ENCODE results near the gene STAP1. TPM values are rescaled to one million over a fixed set of nuclear protein-coding genes. Genes with fewer than 3 reads are reported as not detected.

Gene STAP1
- total RNA-seq, 4 donors from 2014 or later = 0.42 to 0.44 TPM; not detected in 2

DNA sequence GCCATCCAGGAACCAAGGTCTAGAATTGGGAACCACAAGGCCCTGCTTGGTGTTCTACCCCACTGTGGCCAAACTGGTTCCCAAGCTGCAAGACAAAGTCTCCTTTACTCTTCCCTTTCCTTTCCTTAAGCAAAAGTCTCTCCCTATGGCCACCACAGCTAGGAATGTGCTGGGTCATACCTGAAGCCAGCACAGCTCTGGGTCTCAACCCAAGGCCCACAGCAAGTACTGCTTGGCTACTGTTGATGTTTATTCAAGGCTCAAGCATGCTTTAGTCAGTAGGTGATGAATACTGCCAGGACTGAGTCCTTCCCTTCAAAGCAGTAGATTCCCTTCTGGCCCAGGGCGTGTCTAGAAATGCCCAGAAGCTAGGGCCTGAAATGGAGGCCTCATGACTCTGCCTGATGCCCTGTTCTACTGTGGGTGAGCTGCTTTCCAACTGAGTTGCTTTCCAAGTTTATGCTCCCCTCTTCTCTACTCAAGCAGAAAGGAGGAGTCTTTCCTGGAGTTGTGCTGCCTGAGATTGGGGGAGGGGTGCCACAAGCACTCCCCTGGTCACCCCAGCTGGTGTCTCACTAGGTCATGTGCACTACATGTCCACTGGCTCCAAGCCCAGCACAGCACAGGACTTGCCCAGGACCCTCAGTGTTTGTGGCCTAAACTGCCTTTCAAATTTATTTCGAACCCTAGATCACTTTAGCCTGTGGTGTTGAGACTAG is 44.9 kb downstream of the STAP1 start:
- H3K4me1 ChIP-seq = no peaks in the 10 kb centered on the region
- no peaks in the 10 kb centered on the region for H3K27me3 ChIP-seq
- WGBS, 2 donors = 78 to 94% methylated on average over 1 to 2 of the region's 2 CpGs
- H3K27ac ChIP-seq = no peak overlapping the region
- no peaks in the 10 kb centered on the region for H3K9me3 ChIP-seq
- TF ChIP-seq, protein P1, sequence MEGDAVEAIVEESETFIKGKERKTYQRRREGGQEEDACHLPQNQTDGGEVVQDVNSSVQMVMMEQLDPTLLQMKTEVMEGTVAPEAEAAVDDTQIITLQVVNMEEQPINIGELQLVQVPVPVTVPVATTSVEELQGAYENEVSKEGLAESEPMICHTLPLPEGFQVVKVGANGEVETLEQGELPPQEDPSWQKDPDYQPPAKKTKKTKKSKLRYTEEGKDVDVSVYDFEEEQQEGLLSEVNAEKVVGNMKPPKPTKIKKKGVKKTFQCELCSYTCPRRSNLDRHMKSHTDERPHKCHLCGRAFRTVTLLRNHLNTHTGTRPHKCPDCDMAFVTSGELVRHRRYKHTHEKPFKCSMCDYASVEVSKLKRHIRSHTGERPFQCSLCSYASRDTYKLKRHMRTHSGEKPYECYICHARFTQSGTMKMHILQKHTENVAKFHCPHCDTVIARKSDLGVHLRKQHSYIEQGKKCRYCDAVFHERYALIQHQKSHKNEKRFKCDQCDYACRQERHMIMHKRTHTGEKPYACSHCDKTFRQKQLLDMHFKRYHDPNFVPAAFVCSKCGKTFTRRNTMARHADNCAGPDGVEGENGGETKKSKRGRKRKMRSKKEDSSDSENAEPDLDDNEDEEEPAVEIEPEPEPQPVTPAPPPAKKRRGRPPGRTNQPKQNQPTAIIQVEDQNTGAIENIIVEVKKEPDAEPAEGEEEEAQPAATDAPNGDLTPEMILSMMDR (IDR thresholded peaks at IDR 0.05) = no peak
- DNase-seq (ENCODE audit: low spot score in 2 of 2) = no peak
- H3K36me3 ChIP-seq = no peaks in the 10 kb centered on the region
- H3K4me3 ChIP-seq = no peak overlapping the region

DNA sequence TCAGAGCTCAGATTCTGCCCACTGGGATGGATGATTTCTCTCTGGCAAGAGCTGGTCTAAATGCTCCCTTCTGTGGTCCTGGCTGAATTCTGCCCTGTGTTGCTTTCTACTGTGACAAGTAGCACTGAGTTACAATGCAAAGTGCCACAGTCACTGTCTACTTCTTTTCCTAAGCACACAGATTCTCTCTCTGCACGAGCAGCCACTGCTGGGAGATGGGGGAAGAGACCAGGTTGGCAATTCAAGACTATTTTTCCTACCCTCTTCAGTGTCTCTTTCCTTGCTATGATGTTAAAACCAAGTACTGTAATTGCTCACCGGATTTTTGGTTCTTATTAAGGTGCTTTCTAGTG is 45.5 kb downstream of the STAP1 start:
- 82 to 84% methylated on average over 2 of the region's 2 CpGs for WGBS, 2 donors
- TF ChIP-seq, protein P1 (IDR thresholded peaks at IDR 0.05) = no peak
- TF ChIP-seq POLR2A (IDR thresholded peaks at IDR 0.05) (no peak), EP300 (IDR thresholded peaks at IDR 0.05) (no peak)
- no peaks in the 10 kb centered on the region for H3K9me3 ChIP-seq
- H3K4me3 ChIP-seq = no peak overlapping the region
- H3K27ac ChIP-seq = no peak overlapping the region
- no peaks in the 10 kb centered on the region for H3K36me3 ChIP-seq
- no peaks in the 10 kb centered on the region for H3K27me3 ChIP-seq
- no peak for DNase-seq (ENCODE audit: low spot score in 2 of 2)
- no peaks in the 10 kb centered on the region for H3K4me1 ChIP-seq

DNA sequence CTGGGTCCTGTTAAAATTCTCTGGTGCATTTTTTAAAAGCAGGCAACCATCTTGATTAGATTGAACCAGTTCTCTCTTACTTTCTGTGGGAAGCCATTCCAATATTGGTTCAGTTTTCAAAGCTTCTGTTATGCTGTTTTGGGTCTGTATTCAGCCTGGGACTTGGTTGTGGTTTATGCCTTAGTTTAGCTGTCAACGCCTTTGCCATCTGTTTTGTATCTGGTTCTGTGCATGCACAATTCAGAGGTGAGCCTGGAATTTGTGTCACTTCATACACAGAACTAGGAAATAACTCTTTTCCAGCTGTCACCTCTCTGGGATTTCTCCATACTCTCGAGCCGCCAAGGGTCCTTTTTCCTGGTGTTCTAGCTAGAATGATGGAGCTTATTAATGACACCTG is 46.2 kb downstream of the STAP1 start:
- DNase-seq (ENCODE audit: low spot score in 2 of 2) = no peak
- WGBS, 2 donors = 51 to 62% methylated on average over 3 of the region's 3 CpGs
- Histone ChIP-seq H3K9me3 (peaks cover 0 to 1% (median 0%) of the 10 kb centered on the region in 4 donors), H3K27ac (no peak overlapping the region), H3K4me3 (no peak overlapping the region), H3K4me1 (no peaks in the 10 kb centered on the region), H3K36me3 (no peaks in the 10 kb centered on the region), H3K27me3 (no peaks in the 10 kb centered on the region)
- TF ChIP-seq, protein P1 (IDR thresholded peaks at IDR 0.05) = no peak
- no peak for TF ChIP-seq EP300 (IDR thresholded peaks at IDR 0.05)
- TF ChIP-seq POLR2A (IDR thresholded peaks at IDR 0.05) = no peak

DNA sequence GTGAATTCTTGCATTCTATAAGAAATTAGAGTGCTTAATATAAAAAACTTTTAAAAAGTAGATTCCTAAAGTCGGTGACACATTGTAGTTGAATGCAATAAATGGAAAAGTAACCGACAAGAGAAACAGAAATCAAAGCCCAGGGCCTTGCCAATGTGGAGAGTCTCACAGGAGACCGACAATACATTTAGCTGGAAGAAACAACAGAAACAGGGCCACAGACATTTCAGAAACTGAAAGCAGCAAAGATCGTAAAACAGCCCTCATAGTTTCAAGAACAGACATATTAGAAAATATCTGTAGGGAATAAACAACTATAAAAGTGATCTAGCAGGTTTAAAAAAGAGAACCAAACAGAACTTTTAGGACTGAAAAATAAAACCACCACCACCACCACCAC is 49.5 kb downstream of the STAP1 start:
- Histone ChIP-seq H3K36me3 (no peaks in the 10 kb centered on the region), H3K4me1 (no peaks in the 10 kb centered on the region), H3K4me3 (no peak overlapping the region), H3K9me3 (peaks cover 0 to 12% (median 1%) of the 10 kb centered on the region in 4 donors), H3K27me3 (no peaks in the 10 kb centered on the region), H3K27ac (no peak overlapping the region)
- TF ChIP-seq EP300 (IDR thresholded peaks at IDR 0.05) = no peak
- TF ChIP-seq POLR2A (IDR thresholded peaks at IDR 0.05) = no peak
- TF ChIP-seq, protein P1 (IDR thresholded peaks at IDR 0.05) = no peak
- no peak for DNase-seq (ENCODE audit: low spot score in 2 of 2)
- 49 to 61% methylated on average over 4 of the region's 4 CpGs for WGBS, 2 donors

DNA sequence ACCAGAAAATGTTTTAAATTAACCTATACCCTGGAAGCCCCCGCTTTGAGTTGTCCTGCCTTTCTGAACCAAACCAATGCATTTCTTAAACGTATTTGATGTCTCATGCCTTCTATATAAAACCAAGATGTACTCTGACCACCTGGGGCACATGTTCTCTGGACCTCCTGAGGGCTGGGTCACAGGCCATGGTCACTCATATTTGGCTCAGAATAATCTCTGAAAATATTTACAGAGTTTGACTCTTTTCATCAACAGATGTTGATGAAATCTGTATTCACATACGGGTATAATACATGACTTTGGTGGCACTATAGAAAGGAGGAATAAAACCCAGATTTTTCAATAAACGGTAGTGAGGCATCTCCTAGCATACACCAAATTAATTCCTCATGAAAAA is 55.7 kb downstream of the STAP1 start:
- no peak for TF ChIP-seq POLR2A (IDR thresholded peaks at IDR 0.05)
- TF ChIP-seq, protein P1 (IDR thresholded peaks at IDR 0.05) = no peak
- TF ChIP-seq EP300 (IDR thresholded peaks at IDR 0.05) = no peak
- DNase-seq (ENCODE audit: low spot score in 2 of 2) = no peak
- Histone ChIP-seq H3K4me3 (no peak overlapping the region), H3K4me1 (no peaks in the 10 kb centered on the region), H3K9me3 (peaks cover 0 to 18% (median 2%) of the 10 kb centered on the region in 4 donors), H3K36me3 (peaks cover 0 to 50% (median 0%) of the 10 kb centered on the region in 3 donors), H3K27ac (no peak overlapping the region), H3K27me3 (no peaks in the 10 kb centered on the region)
- WGBS, 2 donors = 95 to 96% methylated on average over 4 of the region's 4 CpGs
